HG03520 (cell line): ENCODE measurements around the gene RNF38.
A peak's percentile ranks its signal among the peaks of the same experiment; 100 is the strongest.
"Not testable (repeated sequence)": the region's sequence is repeated elsewhere in the genome, so short reads cannot be mapped to it uniquely, and the experiment has no call there.

Experiments used
- ATAC-seq: cut with Tn5 transposase; IDR thresholded peaks from one replicate; pipeline ENCODE4 v1.9.1; 2021; ENCODE audit warnings: mild to moderate bottlenecking, moderate library complexity; ENCODE audit not compliant: unreplicated experiment

Gene RNF38

DNA sequence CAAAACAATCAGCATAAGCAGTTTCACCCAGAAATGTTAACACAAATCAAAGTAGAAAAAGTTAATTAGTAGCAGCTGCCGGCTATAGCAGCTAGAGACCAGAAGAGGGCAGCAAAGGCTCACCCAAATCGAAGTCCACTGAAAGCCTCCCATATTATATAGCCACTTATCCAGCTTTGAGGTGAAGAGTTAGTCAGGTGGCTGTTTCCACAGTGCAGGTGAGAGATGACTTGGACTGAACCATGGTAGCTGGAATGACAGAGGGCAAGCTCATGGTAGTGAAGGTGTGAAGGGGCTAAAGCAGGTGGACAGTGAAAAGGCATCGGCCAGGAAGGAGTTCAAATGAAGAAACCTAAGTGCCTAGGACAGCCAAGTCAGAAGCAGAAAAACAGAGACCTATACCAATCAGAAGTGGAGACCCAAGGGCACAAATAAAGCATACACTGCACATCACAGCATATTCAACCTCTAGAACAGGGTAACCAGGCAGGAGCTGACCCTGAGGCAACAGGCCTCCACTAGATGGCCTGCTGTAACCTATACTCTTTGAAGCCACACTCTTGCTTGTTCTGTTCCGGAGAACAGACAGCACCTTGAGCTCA, 7.2 kb upstream of the RNF38 start:
- no peak for ATAC-seq

DNA sequence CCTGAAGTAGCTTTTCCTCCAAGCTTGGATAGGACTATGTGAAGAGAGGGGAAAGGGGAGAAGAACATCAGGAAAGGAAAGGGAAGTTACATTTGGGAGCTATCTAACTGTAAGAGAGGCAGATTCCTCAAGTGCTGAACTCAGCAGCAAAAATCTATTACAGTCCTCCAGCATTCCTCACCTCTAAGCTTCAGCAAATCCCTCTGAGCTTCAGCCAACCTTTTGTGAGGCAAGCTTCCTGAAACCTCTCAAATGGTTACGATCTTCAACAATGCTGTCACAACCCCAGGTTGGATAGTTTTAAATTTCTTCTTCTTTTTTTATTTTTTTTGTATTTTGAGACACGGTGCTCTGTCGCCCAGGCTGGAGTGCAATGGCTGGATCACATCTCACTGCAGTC, 2.5 kb upstream of the RNF38 start:
- no peak for ATAC-seq

DNA sequence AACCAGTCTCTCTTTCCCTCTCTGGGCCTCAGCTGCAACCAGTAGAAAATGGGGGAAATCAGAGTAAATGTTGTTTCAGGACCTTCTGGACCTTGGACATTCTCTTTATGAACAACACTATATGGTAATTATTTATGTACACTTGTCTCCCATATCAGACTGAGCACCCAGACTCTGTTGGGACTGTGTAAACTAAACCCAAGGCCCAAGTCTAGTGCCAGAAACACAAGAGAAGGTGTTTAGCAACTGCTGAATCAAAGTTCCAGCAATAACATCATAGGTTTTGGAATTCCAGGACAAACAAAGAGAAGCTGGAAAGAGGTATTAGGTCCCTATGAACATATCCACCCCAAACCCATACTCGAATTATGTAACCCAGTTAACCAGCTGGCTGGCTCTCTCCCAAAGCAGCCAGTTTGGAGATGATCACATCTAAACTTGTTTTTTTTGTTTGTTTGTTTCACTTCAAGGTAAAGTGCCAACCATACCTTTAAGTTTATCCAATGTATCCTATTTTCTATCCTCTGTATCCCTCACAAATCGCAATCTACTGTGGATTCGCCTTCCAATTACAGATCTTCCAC, 1.9 kb upstream of the RNF38 start:
- no peak for ATAC-seq

DNA sequence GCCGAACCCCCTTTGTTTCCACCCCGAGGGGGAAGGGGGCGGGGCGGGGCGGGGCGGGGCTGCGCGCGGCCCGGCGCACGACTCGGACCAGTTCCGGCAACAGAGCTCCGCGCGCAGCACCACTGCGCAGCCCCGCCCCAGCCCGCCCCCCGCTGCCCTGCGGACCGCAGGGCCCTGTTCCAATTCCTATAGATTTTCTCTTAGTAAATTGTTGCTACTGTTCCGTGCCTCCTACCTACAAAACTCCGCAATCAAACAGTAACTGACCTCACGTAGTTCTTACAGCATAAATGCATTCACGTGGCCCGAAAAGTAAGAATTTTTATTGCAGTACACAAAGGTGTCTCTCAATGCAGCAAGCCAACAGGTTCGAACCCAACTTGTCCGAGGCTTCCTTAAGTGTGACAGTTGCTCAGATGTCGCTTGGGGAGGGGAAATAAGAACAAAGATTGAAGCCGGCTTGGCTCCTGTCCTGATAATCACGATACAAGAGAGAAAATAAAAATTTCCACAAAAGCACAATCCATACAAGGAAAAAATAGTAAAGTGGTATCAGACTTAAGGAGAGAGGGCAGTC, 1.2 kb upstream of the RNF38 start:
- ATAC-seq = peak; percentile 48

DNA sequence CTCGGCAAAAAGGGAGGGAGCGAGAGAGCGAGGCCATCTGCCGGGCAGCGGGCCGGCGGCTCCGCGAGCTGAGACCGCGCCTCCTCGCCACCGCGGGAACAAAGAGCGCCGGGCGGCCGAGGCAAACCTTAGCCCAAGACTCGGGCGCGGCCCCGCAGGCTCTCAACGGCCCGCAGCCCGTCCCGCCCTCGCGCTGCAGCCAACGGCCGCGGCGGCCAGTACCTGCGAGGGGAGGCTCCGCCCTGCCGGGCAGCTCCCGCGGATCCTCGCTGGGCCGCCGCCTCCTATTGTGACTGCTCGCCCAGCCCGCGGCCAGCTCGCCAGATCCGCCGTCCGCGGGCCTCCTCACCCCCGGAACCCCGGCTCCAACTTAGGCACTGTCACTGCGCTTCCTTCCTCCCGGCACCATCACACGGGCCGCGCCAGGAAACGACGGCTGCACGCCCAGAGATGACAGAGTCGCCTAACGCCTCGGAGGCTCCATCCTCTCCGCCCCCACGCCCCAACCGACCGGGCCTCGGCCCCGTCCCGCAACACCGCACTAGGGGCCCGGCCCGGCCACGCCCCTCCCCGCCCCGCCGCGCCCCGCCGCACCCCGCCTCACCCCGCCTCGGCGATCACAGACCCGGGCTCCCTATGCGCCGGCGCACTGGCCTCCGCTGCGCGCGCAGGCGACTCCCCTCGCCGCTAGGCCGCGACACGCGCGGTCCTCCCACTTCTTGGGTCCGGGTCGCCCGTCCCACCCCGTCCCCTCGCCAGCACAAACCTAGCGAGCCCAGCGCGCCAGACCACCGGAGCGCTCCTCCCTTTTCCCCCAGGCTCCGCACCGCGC, 479 bp upstream of the RNF38 start:
- peak; percentile 57 for ATAC-seq

DNA sequence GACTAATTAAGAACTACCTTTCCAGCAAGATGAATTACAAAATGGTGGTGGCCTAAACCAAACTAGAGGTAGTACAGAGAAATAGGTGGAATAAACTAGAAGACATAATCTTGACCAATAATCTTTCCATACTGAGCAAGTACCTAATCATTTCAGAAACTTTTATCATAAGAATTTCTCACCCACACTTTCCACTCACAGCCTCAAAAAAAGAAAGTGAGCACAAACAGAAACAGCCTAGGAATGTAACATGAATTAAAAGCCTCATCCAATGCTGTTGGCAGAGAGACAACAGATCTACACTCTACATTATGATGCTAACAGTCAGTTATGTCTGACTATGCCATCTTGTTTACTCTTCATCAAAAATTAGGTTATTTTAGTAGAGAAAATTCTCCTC, 1.3 kb downstream of the RNF38 start:
- no peak for ATAC-seq

DNA sequence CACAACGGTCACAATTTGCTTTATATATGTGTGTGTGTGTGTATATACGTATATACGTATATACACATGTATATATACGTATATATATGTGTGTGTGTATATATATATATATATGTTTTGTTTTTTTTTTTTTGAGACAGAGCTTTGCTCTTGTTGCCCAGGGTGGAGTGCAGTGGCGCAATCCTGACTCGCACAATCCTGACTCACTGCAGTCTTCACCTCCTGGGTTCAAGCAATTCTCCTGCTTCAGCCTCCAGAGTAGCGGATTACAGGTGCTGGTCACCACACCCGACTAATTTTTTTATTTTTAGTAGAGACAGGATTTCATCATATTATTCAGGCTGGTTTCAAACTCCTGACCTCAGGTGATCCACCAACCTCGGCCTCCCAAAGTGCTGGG, 3.1 kb downstream of the RNF38 start:
- ATAC-seq = no peak

DNA sequence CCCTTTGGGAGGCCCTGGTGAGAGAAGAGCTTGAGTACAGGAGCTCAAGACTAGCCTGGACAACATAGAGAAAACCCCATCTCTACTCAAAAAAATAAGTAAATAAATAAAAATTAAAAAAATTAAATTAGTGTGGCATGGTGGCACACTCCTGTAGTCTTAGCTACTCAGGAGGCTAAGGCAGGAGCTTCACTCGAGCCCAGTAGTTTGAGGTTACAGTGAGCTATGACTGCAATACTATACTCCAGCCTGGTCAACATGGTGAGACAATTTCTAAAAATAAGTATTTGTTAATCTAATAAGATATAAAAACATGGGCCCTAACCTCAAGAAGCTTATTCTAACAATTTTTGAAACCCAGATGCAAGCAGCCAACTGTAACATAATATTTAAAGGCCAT, 7.6 kb downstream of the RNF38 start:
- no peak for ATAC-seq

DNA sequence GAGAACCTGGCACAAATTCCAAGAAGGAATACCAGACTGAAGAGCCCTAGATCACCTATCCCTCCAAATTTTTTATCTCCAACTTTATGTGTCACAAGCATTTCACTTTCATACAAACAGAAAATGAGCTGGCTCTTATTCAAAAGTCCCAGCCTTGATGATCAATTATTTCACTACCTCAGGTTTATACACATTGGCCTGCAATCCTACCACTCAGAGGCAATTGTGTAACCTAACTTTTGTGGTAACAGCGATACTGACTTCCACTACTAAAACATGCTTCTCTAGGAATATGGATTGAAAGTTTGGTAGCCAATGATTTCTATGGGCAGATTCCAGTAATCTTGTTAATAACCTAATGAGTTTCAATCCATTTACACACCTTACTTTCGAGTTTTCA, 10.5 kb downstream of the RNF38 start:
- ATAC-seq = no peak

DNA sequence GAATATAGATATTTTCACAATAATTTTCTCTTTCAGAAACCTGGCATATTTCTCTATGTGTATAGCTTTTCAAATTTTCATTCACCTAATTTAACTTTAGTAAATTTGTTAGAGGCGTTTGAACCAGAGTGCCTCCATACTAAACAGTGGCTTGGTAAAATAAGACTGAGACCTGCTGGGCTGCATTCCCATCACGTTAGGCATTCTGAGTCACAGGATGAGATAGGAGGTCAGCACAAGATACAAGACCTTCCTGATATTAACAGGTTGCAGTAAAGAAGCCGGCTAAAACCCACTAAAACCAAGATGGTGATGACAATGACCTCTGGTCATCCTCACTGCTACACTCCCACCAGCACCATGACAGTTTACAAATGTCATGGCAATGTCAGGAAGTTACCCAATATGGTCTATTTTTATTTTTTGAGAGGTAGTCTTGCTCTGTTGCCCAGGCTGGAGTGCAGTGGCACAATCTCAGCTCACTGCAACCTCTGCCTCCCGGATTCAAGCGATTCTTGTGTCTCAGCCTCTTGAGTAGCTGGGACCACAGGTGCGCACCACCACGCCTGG, 13.6 kb downstream of the RNF38 start:
- not testable (repeated sequence) for ATAC-seq

DNA sequence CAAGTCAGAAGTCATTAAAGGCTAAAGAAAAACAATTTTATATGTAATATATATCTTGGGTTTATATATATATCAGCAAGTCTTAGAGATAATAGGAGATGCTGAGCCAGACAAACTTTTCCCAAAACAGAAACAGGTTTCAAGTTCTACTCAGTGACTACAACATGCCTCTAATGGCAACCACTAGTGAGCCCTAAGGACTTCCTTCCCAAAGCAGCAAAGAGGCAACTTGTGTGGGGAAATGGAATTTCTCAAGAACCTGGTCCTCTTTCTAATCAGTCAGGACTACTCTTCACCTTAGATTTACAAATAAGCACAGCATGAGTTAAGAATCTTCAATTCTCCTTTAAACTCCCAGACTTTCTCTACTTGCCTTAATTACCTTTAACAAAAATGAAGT, 17.6 kb downstream of the RNF38 start:
- no peak for ATAC-seq

DNA sequence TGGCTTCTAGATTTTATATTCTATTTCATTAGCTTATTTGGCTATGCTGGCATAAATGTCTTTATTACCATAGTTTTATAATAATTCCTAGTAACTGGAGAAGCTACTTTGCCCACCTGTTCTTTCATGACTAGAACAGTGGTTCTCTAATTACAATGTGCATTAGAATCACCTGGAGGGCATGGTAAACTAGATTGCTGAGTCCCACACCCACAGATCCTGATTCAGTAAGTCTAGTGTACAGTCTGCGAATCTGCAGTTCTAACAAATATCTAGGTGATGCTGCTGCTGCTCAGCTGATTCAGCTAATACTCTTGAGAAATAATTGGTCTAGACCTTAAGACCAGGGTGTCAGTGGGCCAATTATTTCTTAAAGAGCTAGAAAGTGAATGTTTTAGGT, 35.5 kb downstream of the RNF38 start:
- ATAC-seq = no peak

DNA sequence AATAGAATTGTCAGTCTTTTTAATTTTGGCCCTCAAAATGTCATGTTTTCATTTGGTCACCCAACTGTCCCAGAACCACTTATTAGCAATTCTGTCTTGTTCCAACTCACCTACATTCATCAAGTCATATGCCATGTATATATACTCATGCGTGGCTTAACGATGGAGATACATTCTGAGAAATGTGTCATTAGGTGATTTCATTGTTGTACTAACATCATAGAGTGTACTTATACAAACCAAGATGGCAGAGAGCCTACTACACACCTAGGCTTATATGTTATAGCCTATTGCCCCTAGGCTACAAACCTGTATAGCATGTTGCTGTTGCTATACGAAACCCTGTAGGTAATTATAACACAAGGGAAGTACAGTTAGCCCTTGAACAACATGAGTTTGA, 36.6 kb downstream of the RNF38 start:
- ATAC-seq = no peak

DNA sequence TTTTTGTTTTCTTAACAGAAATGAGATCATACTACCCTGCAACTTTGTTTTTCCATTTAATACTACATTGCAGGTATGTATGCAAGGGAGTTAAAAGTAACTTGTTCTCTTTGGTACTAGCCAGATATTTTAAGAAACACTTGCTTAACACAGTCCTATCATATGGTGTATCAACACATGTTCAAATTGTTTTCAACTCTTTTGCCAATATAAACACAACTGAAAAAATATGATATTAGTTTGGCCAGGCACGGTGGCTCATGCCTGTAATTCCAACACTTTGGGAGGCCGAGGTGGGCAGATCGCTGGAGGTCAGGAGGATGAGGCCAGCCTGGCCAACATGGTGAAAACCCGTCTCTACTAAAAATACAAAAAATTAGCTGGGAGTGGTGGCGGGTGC, 41.6 kb downstream of the RNF38 start:
- ATAC-seq = no peak

DNA sequence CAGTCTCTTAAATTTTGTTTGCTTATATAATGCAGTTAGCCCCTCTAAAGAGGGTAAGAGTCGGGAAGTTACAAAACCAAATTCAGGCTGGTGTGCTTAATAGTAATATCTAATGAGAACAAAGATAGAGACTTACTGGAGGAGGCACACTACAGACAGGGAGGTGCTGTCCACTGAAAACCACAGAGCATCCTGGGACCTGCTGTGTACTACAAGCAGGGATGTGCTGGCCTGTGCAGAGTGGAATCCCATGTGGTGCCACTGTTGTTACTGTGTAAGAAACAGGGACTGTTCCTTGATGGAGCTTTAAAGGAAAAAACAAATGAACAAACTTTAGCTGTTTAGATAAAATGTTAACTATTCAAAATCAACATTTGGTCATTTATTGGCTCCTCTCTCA, 42.4 kb downstream of the RNF38 start:
- ATAC-seq = no peak

DNA sequence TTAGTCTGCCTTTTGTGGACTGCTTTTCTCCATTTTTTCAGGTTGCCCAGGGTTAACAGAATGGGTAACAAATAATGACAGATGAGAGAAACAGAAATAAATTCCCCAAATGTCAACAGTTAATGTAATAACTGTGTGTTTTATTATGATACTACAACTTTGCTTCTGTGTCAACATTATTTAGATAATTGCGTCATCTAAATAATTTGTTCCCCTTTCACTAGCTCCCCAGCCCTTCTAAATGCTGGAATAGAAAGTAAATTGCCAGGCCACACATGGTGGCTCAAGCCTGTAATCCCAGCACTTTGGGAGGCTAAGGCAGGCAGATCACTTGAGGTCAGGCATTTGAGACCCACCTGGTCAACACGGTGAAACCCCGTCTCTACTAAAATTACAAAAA, 53.5 kb downstream of the RNF38 start:
- ATAC-seq = no peak

DNA sequence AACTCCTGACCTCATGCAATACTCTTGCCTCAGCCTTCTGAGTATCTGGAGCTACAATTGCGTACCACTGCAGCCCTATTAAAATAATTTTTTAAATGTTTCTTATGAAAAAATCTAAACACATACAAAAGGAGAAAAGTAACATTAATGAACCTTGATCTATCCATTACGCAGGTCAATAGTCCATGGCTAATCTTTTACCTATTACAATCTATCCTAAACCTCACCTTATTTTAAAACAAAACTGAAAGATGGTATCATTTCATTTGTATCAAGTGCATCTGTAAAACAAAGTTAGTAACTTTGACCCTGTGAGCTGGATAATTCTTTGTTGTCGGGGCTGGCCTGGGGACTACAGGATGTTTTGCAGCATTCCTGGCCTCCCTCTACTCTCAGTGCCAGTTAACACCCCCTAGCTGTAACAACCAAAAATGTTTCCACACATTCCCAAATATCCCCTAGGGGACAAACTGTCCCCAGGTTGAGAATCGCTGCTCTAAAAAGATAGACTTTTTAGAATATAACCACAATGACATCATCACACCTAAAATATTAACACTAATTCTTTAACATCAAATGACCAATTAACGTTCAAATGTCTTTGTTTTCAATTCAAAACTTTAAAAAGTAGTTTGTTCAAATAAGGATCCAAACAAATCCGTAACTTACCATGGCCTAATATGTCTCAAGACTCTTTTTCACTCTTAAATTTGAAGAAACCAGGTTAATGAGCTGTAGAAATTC, 54.8 kb downstream of the RNF38 start:
- no peak for ATAC-seq

DNA sequence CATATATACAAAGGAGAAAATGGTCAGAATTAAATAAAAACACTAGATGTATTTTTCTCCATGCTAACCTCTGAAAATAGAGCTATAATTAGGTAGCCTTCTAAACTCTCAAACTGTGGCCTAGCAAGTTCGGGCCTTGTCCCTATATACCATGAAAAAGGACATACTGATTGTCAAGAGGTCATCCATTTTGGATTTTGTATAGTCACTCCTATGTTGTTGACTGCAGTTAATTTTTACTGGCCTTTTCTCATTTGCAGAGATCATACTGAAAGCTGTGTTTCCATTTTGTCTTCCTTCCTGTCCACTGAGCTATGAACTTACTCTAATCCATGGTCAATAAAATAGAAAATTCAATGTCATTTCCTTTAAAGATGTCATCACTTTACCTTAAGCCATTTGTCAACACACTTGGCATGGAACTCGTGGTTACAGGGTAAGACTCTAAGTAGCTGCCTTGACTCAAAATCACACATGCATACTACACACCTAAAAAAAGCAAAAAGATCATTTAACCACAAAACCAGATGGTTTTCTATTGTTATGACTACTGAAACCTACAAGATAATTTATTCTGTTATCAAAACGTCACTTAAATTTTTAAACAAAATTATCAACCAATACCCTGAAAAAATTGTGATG, 58.0 kb downstream of the RNF38 start:
- ATAC-seq = no peak

DNA sequence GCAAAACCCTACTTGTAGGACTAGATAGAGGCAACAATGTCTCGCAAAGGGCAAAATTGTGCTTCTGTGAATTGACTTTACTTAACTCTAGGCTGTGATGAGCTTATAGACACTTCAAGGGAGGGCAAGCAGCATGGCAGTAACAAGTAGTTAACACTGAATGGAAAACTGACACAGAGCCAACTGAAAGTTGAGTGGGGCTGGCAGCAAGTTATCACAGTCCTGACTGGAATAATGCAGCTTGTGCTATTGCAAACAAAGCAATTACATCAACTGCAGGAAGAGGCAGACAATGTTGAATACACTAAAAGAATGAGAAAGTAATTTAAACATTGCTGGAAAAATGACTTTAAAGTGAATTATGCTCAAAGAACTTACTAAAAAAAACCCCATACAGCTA, 62.2 kb downstream of the RNF38 start:
- ATAC-seq = no peak

DNA sequence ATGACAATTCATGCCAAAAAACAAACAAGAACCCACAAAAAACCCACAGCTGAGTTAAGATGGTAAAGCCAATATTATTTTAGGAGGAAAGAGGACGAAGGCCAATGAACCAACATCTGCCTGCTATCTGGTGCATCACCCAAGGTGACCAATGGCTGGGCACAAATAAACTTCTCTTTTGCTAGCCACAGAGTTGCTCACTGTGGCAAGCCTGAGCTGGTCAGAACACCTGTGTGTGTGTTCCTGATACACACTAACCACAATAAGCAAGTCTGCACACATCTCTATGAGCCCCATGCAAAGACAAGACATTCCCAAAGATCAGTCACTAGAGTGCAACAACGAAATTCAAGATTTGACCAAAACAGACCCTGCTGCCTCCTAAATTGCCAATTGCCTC, 63.1 kb downstream of the RNF38 start:
- no peak for ATAC-seq
